DOHH2 (cell line): ENCODE data around the gene ZNF319.

ENCODE experiments used
- EZH2phosphoT487 ChIP-seq: fragments of 200-600 bp; sonication (generic); IDR thresholded peaks from 2 replicates; pipeline ENCODE4 v1.6.1; 2017; ENCODE audit warnings: borderline replicate concordance, mild to moderate bottlenecking, antibody characterized with exemption, low read length, moderate library complexity, mixed read lengths
- TF ChIP-seq, protein P1 (sequence below): fragments of 200-600 bp; sonication (generic); IDR thresholded peaks from one replicate; pipeline ENCODE4 v1.5.1; 2014; ENCODE audit warnings: antibody characterized with exemption, mild to moderate bottlenecking, low read depth, low read length; ENCODE audit not compliant: poor library complexity, severe bottlenecking

DNA sequence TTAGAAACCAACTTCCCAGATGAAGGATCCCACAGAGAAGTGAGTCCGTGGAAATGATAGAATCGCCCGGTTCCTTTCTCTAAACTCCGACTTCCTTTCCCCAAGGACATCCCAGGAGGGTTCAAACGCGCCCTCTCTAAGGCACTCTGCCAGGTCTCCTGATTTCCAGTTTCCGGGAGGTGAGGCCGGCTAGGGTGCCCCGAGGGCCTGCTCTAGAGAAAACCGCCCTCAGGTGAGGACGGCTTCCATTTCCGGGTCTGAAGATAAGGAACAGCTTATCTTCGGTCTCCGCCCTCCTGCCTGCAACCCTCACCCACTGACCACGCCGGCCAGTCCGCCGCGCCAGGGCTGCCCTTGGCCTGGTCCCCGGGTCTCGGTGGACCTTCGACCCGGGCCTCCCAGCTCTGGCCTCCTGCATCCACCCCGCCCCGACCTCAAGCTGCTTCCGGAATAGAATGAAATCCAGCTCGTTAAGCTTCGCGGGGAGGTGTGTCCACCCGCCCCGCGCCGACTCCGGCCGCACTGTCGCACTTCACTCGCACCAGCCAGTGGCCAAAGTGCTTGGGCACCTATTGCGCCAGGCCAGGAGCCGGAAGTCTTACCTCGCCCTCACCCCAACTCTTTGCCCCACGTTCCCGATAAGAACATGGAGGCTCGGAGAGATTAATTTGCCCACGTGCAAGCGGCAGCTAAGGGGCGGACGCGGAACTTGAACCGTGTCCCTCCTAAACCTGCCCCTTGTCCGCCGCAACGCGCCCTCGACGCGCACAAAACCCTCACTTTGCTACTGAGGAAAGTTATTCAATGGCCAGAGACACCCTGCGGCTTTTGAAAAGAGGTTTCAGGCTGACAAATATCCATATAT, 24.2 kb upstream of the ZNF319 start:
- TF ChIP-seq, protein P1, sequence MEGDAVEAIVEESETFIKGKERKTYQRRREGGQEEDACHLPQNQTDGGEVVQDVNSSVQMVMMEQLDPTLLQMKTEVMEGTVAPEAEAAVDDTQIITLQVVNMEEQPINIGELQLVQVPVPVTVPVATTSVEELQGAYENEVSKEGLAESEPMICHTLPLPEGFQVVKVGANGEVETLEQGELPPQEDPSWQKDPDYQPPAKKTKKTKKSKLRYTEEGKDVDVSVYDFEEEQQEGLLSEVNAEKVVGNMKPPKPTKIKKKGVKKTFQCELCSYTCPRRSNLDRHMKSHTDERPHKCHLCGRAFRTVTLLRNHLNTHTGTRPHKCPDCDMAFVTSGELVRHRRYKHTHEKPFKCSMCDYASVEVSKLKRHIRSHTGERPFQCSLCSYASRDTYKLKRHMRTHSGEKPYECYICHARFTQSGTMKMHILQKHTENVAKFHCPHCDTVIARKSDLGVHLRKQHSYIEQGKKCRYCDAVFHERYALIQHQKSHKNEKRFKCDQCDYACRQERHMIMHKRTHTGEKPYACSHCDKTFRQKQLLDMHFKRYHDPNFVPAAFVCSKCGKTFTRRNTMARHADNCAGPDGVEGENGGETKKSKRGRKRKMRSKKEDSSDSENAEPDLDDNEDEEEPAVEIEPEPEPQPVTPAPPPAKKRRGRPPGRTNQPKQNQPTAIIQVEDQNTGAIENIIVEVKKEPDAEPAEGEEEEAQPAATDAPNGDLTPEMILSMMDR, result no peak
- TF ChIP-seq EZH2phosphoT487, result no peak
